GM12864 (cell line): ENCODE results near the gene KCTD14.
"Not testable (repeated sequence)": the region's sequence is repeated elsewhere in the genome, so short reads cannot be mapped to it uniquely, and the experiment has no call there.

Experiments used
- DNase-seq: peaks from one replicate; pipeline ENCODE4 v3.0.0-alpha.2; 2011; ENCODE audit warnings: low read depth
- H3K4me3 ChIP-seq: 2 replicates; pipeline ENCODE4 v1.5.1; 2011; ENCODE audit warnings: mild to moderate bottlenecking, low read depth, low read length, control low read depth
- TF ChIP-seq, protein P1 (sequence below): IDR thresholded peaks from 2 replicates; pipeline ENCODE4 v1.5.1; 2011; ENCODE audit warnings: low read depth, mild to moderate bottlenecking, moderate library complexity, low read length, control low read depth, inconsistent platforms; ENCODE audit errors: missing control alignments

Gene KCTD14

DNA sequence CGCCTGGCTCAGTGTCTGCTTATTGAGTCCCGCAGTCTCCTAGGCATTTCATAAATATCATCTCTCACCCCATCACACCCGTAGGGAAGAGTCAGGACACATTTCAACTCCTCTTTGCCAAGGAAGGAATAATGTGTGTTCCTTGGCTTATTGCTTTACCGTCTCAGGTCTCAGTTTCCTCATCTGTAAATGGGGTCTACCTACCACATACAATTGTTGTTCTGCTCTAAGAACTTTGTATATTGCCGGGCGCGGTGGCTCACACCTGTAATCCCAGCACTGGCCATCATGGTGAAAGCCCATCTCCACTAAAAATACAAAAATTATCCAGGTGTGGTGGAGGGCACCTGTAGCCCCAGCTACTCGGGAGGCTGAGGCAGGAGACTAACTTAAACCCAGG, 37.5 kb upstream of the KCTD14 start:
- no peak overlapping the region for H3K4me3 ChIP-seq
- TF ChIP-seq, protein P1, sequence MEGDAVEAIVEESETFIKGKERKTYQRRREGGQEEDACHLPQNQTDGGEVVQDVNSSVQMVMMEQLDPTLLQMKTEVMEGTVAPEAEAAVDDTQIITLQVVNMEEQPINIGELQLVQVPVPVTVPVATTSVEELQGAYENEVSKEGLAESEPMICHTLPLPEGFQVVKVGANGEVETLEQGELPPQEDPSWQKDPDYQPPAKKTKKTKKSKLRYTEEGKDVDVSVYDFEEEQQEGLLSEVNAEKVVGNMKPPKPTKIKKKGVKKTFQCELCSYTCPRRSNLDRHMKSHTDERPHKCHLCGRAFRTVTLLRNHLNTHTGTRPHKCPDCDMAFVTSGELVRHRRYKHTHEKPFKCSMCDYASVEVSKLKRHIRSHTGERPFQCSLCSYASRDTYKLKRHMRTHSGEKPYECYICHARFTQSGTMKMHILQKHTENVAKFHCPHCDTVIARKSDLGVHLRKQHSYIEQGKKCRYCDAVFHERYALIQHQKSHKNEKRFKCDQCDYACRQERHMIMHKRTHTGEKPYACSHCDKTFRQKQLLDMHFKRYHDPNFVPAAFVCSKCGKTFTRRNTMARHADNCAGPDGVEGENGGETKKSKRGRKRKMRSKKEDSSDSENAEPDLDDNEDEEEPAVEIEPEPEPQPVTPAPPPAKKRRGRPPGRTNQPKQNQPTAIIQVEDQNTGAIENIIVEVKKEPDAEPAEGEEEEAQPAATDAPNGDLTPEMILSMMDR = no peak

DNA sequence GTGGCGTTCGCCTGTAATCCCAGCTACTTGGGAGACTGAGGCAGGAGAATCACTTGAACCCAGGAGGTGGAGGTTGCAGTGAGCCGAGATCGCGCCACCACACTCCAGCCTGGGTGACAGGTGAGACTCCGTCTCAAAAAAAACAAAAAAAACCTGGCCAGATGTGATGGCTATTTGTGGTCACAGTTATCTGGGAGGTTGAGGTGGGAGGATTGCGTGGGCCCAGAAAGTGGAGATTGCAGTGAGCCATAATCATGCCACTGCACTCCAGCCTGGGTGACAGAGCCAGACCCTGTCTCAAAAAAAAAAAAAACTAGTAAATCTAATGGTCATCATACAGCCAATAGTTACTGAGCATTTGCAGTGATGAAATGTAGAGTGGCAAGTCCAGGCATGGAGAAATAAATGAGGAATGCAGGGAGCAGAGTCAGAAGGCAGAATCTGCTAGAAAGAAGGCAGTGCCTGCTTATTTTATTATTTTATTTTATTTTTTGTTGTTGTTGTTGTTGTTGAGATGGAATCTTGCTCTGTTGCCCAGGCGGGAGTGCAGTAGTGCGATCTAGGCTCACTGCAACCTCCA, 36.8 kb upstream of the KCTD14 start:
- not testable (repeated sequence) for DNase-seq, H3K4me3 ChIP-seq

More for the DNA sequence above, 37.5 kb upstream of the KCTD14 start:
- no peak for DNase-seq

DNA sequence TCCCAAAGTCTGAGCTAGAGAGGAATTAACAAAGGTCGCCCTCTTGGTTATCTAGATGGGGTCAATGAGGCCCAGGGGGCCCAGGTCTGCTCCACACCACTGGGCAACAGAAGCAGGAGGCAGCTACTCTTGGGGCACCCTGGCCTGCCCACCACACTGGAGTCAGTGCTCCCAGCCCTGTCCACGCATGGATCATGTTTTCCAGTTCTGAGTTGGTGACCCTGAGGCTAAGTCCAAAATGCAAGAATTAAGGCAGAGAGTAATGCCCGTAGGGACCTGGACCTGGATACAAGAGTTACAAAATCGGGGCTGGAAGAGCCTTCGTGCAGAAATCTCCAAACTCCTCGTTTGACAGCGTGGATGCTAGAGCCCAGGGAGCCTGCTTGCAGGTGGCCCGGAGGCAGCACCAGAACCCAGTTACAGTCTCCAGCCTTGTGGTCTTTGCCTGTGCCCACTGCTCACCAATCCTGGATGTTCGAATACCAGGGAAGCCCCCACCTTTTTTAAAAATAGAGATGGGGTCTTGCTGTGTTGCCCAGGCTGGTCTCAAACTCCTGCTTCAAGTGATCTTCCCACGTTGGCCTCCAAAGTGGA, 34.5 kb upstream of the KCTD14 start:
- TF ChIP-seq, protein P1 = no peak
- H3K4me3 ChIP-seq = no peak overlapping the region
- no peak for DNase-seq

DNA sequence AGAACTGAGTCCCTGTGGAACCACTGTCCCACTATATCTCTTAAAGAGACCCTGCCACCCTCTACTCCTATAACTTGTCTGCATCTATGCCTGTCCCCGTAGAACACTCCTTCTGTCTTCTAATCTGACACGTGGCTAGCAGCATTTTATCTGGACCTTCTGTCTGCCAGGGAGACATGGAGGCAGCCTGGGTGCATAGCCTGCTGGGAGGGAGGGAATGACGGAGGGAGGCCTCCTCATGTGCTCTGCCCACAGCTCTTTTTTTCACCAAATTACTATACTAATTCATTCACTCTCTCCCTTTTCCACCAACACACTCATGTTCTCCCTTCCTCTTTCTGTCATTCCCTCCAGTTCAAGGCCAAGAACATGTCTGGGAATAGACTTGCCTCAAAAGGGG, 33.0 kb upstream of the KCTD14 start:
- no peak for DNase-seq
- TF ChIP-seq, protein P1 = no peak
- H3K4me3 ChIP-seq = no peak overlapping the region

DNA sequence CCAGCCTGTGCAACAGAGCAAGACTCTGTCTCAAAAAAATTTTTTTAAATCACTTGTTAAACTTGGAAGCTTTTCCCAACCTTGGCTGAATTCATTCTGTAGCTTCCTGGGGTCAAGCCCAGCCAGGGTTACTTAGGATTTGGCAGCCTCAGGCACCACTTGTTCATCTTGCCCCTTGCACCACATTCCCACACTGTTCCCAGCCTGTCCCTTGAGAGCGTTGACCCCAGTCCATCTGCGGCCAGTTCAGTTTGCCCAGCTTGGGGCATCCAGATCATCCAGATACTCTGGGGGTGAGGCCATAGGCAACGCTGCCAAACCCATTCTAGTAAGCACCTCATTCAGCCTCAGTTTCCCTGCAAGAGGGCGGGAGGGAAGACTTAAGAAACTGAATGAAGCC, 31.9 kb upstream of the KCTD14 start:
- no peak for DNase-seq
- TF ChIP-seq, protein P1 = no peak
- H3K4me3 ChIP-seq = no peak overlapping the region

DNA sequence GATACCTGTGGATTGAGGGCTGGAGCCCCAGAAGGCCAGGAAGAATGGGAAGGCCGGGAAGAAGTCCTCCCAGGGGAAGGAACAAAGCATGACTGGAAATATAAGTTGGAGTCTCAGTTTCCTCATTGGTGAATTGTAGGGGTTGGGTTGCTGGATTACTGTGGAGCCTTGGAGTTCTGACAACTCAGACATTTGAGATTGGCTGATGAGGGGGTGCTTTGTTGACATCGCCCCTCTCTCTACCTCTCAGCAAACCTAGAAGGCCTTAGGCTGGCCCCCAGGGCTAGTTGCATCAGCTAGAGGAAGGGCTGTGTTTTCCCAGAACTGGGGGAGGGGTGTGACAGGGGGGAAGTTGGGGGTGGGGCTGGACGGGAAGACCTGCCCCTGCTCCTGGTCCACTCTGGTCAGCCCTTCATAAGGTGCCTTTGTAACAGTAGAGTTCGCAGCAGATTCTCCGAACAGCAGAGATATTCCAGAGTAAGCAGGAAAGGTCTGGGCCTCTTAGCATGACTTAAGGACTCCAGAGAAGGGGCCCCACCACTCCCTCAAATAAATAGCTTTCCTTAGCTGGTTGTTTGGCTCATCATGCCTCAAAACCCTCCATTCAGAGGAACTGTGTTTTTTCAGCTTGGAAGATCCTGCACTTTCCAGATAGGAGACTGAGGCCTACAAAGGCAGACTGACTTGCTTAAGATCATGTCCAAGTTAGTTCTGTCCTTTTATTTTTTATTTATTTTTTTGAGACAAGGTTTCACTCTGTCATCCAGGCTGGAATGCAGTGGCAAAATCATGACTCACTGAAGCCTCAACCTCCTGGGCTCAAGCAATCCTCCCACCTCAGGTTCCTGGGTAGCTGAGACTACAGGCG, 28.1 kb upstream of the KCTD14 start:
- no peak overlapping the region for H3K4me3 ChIP-seq
- TF ChIP-seq, protein P1 = no peak
- no peak for DNase-seq

DNA sequence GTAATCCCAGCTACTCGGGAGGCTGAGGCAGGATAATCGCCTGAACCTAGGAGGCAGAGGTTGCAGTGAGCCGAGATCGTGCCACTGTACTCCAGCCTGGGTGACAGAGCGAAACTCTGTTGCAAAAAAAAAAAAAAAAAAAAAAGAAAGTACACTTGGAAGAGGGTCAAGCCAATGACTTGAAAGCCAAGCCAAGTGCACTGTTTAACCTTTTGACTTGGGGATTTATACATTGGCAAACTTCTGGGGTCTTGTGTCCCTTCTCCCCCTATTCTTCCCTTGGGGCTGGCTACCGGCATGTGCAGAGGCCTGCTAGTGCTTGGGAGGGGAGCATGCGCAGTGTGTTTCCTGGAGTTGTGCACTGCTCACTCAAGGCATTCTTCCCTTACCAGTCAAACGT, 26.3 kb upstream of the KCTD14 start:
- no peak for DNase-seq
- no peak overlapping the region for H3K4me3 ChIP-seq
- TF ChIP-seq, protein P1 = no peak
